Stimulated activated CD4-positive, alpha-beta T cell treated with anti-CD3 and anti-CD28 coated beads, Interleukin-4, amount 100 ng/mL, for 1 hour (primary cell): ENCODE results near the gene FAM78B.

Experiments
- DNase-seq: peaks from one replicate; pipeline ENCODE4 v3.0.0-alpha.2; 2020

FAM78B gene

GRCh38 chr1:166164646-166164994, 2.2 kb downstream of the FAM78B start:
- DNase-seq: no peak

GRCh38 chr1:166159656-166160055, 7.1 kb downstream of the FAM78B start:
- no peak for DNase-seq

- no peak for DNase-seq
These were observed 10.1 kb downstream of the FAM78B start for GRCh38 chr1:166156674-166157073.

GRCh38 chr1:166155108-166155507, 11.7 kb downstream of the FAM78B start:
- DNase-seq: no peak

- no peak for DNase-seq
These were observed 13.1 kb downstream of the FAM78B start for GRCh38 chr1:166153525-166154314.

- no peak for DNase-seq
These were observed 13.8 kb downstream of the FAM78B start for GRCh38 chr1:166152978-166153377.

- no peak for DNase-seq
These were observed 15.0 kb downstream of the FAM78B start for GRCh38 chr1:166151804-166152203.

GRCh38 chr1:166145499-166145898, 21.3 kb downstream of the FAM78B start:
- DNase-seq: no peak

- DNase-seq: no peak
These were observed 24.8 kb downstream of the FAM78B start for GRCh38 chr1:166141969-166142368.

- no peak for DNase-seq
These were observed 26.6 kb downstream of the FAM78B start for GRCh38 chr1:166140251-166140650.

GRCh38 chr1:166139735-166140134, 27.1 kb downstream of the FAM78B start:
- DNase-seq: no peak

GRCh38 chr1:166136699-166137401, 30.0 kb downstream of the FAM78B start:
- DNase-seq: no peak

- no peak for DNase-seq
These were observed 30.6 kb downstream of the FAM78B start for GRCh38 chr1:166136222-166136621.

- no peak for DNase-seq
These were observed 32.9 kb downstream of the FAM78B start for GRCh38 chr1:166133857-166134256.

GRCh38 chr1:166133276-166133841, 33.4 kb downstream of the FAM78B start:
- DNase-seq: no peak

- DNase-seq: no peak
These were observed 34.3 kb downstream of the FAM78B start for GRCh38 chr1:166132496-166132895.

GRCh38 chr1:166129006-166129405, 37.8 kb downstream of the FAM78B start:
- DNase-seq: no peak

- no peak for DNase-seq
These were observed 38.6 kb downstream of the FAM78B start for GRCh38 chr1:166128195-166128594.

- no peak for DNase-seq
These were observed 39.8 kb downstream of the FAM78B start for GRCh38 chr1:166127003-166127402.

- DNase-seq: no peak
These were observed 43.8 kb downstream of the FAM78B start for GRCh38 chr1:166122873-166123466.

- DNase-seq: no peak
These were observed 45.8 kb downstream of the FAM78B start for GRCh38 chr1:166121010-166121409.

GRCh38 chr1:166120281-166120680, 46.5 kb downstream of the FAM78B start:
- DNase-seq: no peak

GRCh38 chr1:166119471-166119965, 47.3 kb downstream of the FAM78B start:
- no peak for DNase-seq

GRCh38 chr1:166117776-166118175, 49.0 kb downstream of the FAM78B start:
- DNase-seq: no peak
